GM23338 (cell line): Measurements from ENCODE around the gene SNTG2. TPM values are rescaled to one million over a fixed set of nuclear protein-coding genes. Genes with fewer than 3 reads are reported as not detected.

ENCODE experiments used
- ATAC-seq: fragments of 200-7000 bp; cut with Tn5 transposase; 3 replicates; pipeline ENCODE4 v1.9.1; 2020
- DNase-seq: peaks from one replicate; pipeline ENCODE4 v3.0.0-alpha.2; 2015; ENCODE audit warnings: low spot score
- H2AFZ ChIP-seq: fragments of 200-600 bp; sonication (generic); 2 replicates; pipeline ENCODE4 v1.8.0; 2016; ENCODE audit warnings: antibody characterized with exemption, mild to moderate bottlenecking, moderate library complexity
- H3F3A ChIP-seq: fragments of 200-600 bp; sonication (generic); replicated peaks from 2 replicates; pipeline ENCODE4 v1.8.0; 2017; ENCODE audit warnings: antibody characterized with exemption, mixed run types, low read depth
- H3K27ac ChIP-seq: fragments of 200-600 bp; sonication (generic); 2 replicates; pipeline ENCODE4 v1.6.1; 2016; ENCODE audit warnings: low read depth
- H3K27me3 ChIP-seq: fragments of 200-600 bp; sonication (generic); 2 replicates; pipeline ENCODE4 v1.8.0; 2016; ENCODE audit warnings: mild to moderate bottlenecking, mixed run types, moderate library complexity; ENCODE audit not compliant: insufficient read depth
- H3K36me3 ChIP-seq: fragments of 200-600 bp; sonication (generic); 2 replicates; pipeline ENCODE4 v1.8.0; 2016; ENCODE audit warnings: mild to moderate bottlenecking; ENCODE audit not compliant: insufficient read depth
- H3K4me1 ChIP-seq: fragments of 200-600 bp; sonication (generic); 2 replicates; pipeline ENCODE4 v1.8.0; 2016; ENCODE audit warnings: mild to moderate bottlenecking, moderate library complexity; ENCODE audit not compliant: insufficient read depth
- H3K4me2 ChIP-seq: fragments of 200-600 bp; sonication (generic); 2 replicates; pipeline ENCODE4 v1.7.1; 2017; ENCODE audit warnings: mixed run types
- H3K4me3 ChIP-seq: fragments of 200-600 bp; sonication (generic); 2 replicates; pipeline ENCODE4 v1.6.1; 2016; ENCODE audit warnings: mixed run types
- H3K79me2 ChIP-seq: fragments of 200-600 bp; sonication (generic); replicated peaks from 2 replicates; pipeline ENCODE4 v1.8.0; 2017; ENCODE audit warnings: mild to moderate bottlenecking; ENCODE audit not compliant: insufficient read depth
- H3K9me2 ChIP-seq: fragments of 200-600 bp; sonication (generic); 2 replicates; pipeline ENCODE4 v1.8.0; 2017; ENCODE audit not compliant: insufficient read depth
- H4K20me1 ChIP-seq: fragments of 200-600 bp; sonication (generic); replicated peaks from 2 replicates; pipeline ENCODE4 v1.8.0; 2017; ENCODE audit warnings: mild to moderate bottlenecking; ENCODE audit not compliant: insufficient read depth
- H3K27ac Mint-ChIP-seq: 2 replicates; pipeline ENCODE4 v1.8.0; 2020; ENCODE audit warnings: inconsistent platforms, mild to moderate bottlenecking, moderate library complexity, mixed read lengths
- H3K27me3 Mint-ChIP-seq: 3 replicates; pipeline ENCODE4 v1.8.0; 2022; ENCODE audit warnings: low read depth, mild to moderate bottlenecking, moderate library complexity, mixed read lengths, inconsistent platforms; ENCODE audit not compliant: insufficient read depth, poor library complexity
- H3K36me3 Mint-ChIP-seq: 3 replicates; pipeline ENCODE4 v1.8.0; 2021; ENCODE audit warnings: low read depth, mild to moderate bottlenecking, inconsistent platforms, moderate library complexity, mixed read lengths
- H3K4me1 Mint-ChIP-seq: 3 replicates; pipeline ENCODE4 v1.8.0; 2020; ENCODE audit warnings: mild to moderate bottlenecking, inconsistent platforms, mixed read lengths
- H3K4me3 Mint-ChIP-seq: 3 replicates; pipeline ENCODE4 v1.8.0; 2021; ENCODE audit warnings: moderate library complexity, mild to moderate bottlenecking, inconsistent platforms, mixed read lengths
- H3K9me3 Mint-ChIP-seq: 3 replicates; pipeline ENCODE4 v1.8.0; 2020; ENCODE audit warnings: moderate library complexity, mild to moderate bottlenecking, inconsistent platforms, mixed read lengths
- CREB1 ChIP-seq: fragments of 250-450 bp; sonication (Bioruptor Pico); IDR thresholded peaks from 2 replicates; pipeline ENCODE4 v1.5.0; 2020; ENCODE audit warnings: low read depth, mild to moderate bottlenecking, moderate library complexity
- CTCF ChIP-seq, 2 experiments: fragments of 200-600 bp in 1 of 2; sonication (generic) in 1 of 2; conservative IDR thresholded peaks; 2 replicates each; pipeline versions ENCODE4 v1.5.1 to v1.6.1; 2016 to 2017; ENCODE audit warnings: antibody characterized with exemption in 2 of 2, low read depth in 2 of 2, mild to moderate bottlenecking in 2 of 2, moderate library complexity in 1 of 2
- EZH2 ChIP-seq: fragments of 200-600 bp; sonication (generic); IDR thresholded peaks from one replicate; pipeline ENCODE4 v1.8.0; 2017; ENCODE audit warnings: antibody characterized with exemption, mild to moderate bottlenecking, low read depth; ENCODE audit not compliant: unreplicated experiment
- EZH2phosphoT487 ChIP-seq: fragments of 200-600 bp; sonication (generic); IDR thresholded peaks from one replicate; pipeline ENCODE4 v1.8.1; 2018; ENCODE audit warnings: antibody characterized with exemption; ENCODE audit not compliant: unreplicated experiment
- JUNB ChIP-seq: IDR thresholded peaks from one replicate; pipeline ENCODE4 v1.6.1; 2016; ENCODE audit warnings: antibody characterized with exemption; ENCODE audit not compliant: unreplicated experiment
- POLR2AphosphoS5 ChIP-seq: IDR thresholded peaks from 2 replicates; pipeline ENCODE4 v1.6.1; 2016; ENCODE audit warnings: antibody characterized with exemption, low read depth
- REST ChIP-seq: IDR thresholded peaks from one replicate; pipeline ENCODE4 v1.6.1; 2018; ENCODE audit warnings: antibody characterized with exemption; ENCODE audit not compliant: unreplicated experiment
- STAT1 ChIP-seq: IDR thresholded peaks from one replicate; pipeline ENCODE4 v1.6.1; 2016; ENCODE audit warnings: antibody characterized with exemption; ENCODE audit not compliant: unreplicated experiment
- ZNF114 ChIP-seq: fragments of 250-450 bp; sonication (Bioruptor Pico); IDR thresholded peaks from 2 replicates; pipeline ENCODE4 v1.5.0; 2020; ENCODE audit warnings: mild to moderate bottlenecking, moderate library complexity
- ZNF331 ChIP-seq: fragments of 250-450 bp; sonication (Bioruptor Pico); IDR thresholded peaks from 2 replicates; pipeline ENCODE4 v1.5.0; 2020; ENCODE audit warnings: low read depth, mild to moderate bottlenecking, moderate library complexity
- ZNF462 ChIP-seq: fragments of 250-450 bp; sonication (Bioruptor Pico); IDR thresholded peaks from 2 replicates; pipeline ENCODE4 v1.5.0; 2020; ENCODE audit warnings: mild to moderate bottlenecking, moderate library complexity
- polyA plus RNA-seq: library from polyadenylated mRNA; unstranded; fragments of >200 nt; fragmentation: Nextera tagmentation; extraction: Ambion mirVana; gene quantifications from 2 replicates; pipeline ENCODE4 v1.2.1, GENCODE V29; 2016
- total RNA-seq: library from RNA; depleted of rRNA; stranded (reverse); fragments of >200 nt; shearing (Covaris generic); gene quantifications from 2 replicates; pipeline ENCODE4 v1.2.3, GENCODE V29; 2014

SNTG2 gene
- total and polyA plus RNA-seq, 2 experiments from 2014 or later, result 27.5 to 60.4 TPM

- TF ChIP-seq CTCF (conservative IDR thresholded peaks at IDR 0.05; ENCODE audit: low read depth in 2 of 2), result no peak
- TF ChIP-seq CREB1 (CRISPR knock-in tag), result no peak
- no peak for TF ChIP-seq STAT1
- no peak for TF ChIP-seq EZH2phosphoT487
- no peak for TF ChIP-seq JUNB
- TF ChIP-seq POLR2AphosphoS5, result no peak
Measured at GRCh38 chr2:1307670-1308069, 357.0 kb downstream of the SNTG2 start (continued).

- peaks cover 11% of the 10 kb centered on the region for H3K4me1 ChIP-seq
- DNase-seq (no peak), ATAC-seq (no peak)
- peaks cover 8% of the 10 kb centered on the region for H3K27me3 Mint-ChIP-seq
- H3K9me2 ChIP-seq, result peaks cover 21% of the 10 kb centered on the region
- H3K36me3 Mint-ChIP-seq, result peaks cover 16% of the 10 kb centered on the region; the same call in 2 of the 3 replicates
- H3K36me3 ChIP-seq, result no peaks in the 10 kb centered on the region
- no peak overlapping the region for H2AFZ ChIP-seq
- no peaks in the 10 kb centered on the region for H3F3A ChIP-seq
- no peak overlapping the region for H3K27ac ChIP-seq
- H3K27ac Mint-ChIP-seq, result no peak overlapping the region; the same call in 1 of the 2 replicates
- H3K4me3 Mint-ChIP-seq, result no peak overlapping the region
- no peak overlapping the region for H3K4me3 ChIP-seq
- no peaks in the 10 kb centered on the region; the same call in 2 of the 3 replicates for H3K9me3 Mint-ChIP-seq
- no peak overlapping the region for H3K4me2 ChIP-seq
- no peaks in the 10 kb centered on the region for H4K20me1 ChIP-seq
- no peaks in the 10 kb centered on the region for H3K27me3 ChIP-seq
- no peaks in the 10 kb centered on the region for H3K79me2 ChIP-seq
- H3K4me1 Mint-ChIP-seq, result peaks cover 18% of the 10 kb centered on the region
- TF ChIP-seq STAT1 (no peak), EZH2 (no peak), POLR2AphosphoS5 (no peak), CREB1 (CRISPR knock-in tag) (no peak), JUNB (no peak), EZH2phosphoT487 (no peak), REST (no peak), ZNF462 (CRISPR knock-in tag) (no peak), CTCF (conservative IDR thresholded peaks at IDR 0.05; ENCODE audit: low read depth in 2 of 2) (no peak), ZNF114 (CRISPR knock-in tag) (no peak), ZNF331 (no peak)
Measured at GRCh38 chr2:1308678-1309077, 358.0 kb downstream of the SNTG2 start.
